Ishikawa (cell line): ENCODE data around the gene RTCA.

ENCODE experiments used
- CEBPB ChIP-seq: IDR thresholded peaks from 2 replicates; pipeline ENCODE4 v1.6.1; 2012
- CREB1 ChIP-seq: IDR thresholded peaks from 2 replicates; pipeline ENCODE4 v1.6.1; 2012; ENCODE audit warnings: low read depth
- EP300 ChIP-seq: IDR thresholded peaks from 2 replicates; pipeline ENCODE4 v1.6.1; 2012; ENCODE audit warnings: borderline replicate concordance
- MAX ChIP-seq: IDR thresholded peaks from 2 replicates; pipeline ENCODE4 v1.6.1; 2012
- NFIC ChIP-seq: IDR thresholded peaks from 2 replicates; pipeline ENCODE4 v1.6.1; 2012
- RAD21 ChIP-seq: IDR thresholded peaks from 2 replicates; pipeline ENCODE4 v1.6.1; 2012; ENCODE audit warnings: low read depth
- REST ChIP-seq: IDR thresholded peaks from 2 replicates; pipeline ENCODE4 v1.6.1; 2012; ENCODE audit warnings: low read depth, mild to moderate bottlenecking
- TEAD4 ChIP-seq: IDR thresholded peaks from 2 replicates; pipeline ENCODE4 v1.6.1; 2012
- YY1 ChIP-seq: IDR thresholded peaks from 2 replicates; pipeline ENCODE4 v1.6.1; 2012; ENCODE audit warnings: low read depth

- TF ChIP-seq REST (no peak), CEBPB (no peak), MAX (no peak), CREB1 (no peak), NFIC (no peak), RAD21 (no peak), TEAD4 (no peak), EP300 (no peak), YY1 (no peak)
These were observed 31.6 kb upstream of the RTCA start for GRCh38 chr1:100234432-100234831.
